ENCODE measurements around the gene TMEM252. TPM values are rescaled to one million over a fixed set of nuclear protein-coding genes. Genes with fewer than 3 reads are reported as not detected.

Gene TMEM252
- polyA plus RNA-seq, 4 donors, result 4.3 to 8.2 (median 6.8) TPM

- no peak for DNase-seq (ENCODE audit: low read depth in 4 of 4, low spot score in 3 of 4)
These were observed 40.0 kb downstream of the TMEM252 start for GRCh38 chr9:68500457-68501381.

GRCh38 chr9:68498816-68499215, 41.9 kb downstream of the TMEM252 start:
- DNase-seq (ENCODE audit: low read depth in 4 of 4, low spot score in 3 of 4), result no peak

- no peak for DNase-seq (ENCODE audit: low read depth in 4 of 4, low spot score in 3 of 4)
These were observed 43.1 kb downstream of the TMEM252 start for GRCh38 chr9:68497629-68498028.

GRCh38 chr9:68496356-68496755, 44.3 kb downstream of the TMEM252 start:
- DNase-seq (ENCODE audit: low read depth in 4 of 4, low spot score in 3 of 4), result no peak

- DNase-seq (ENCODE audit: low read depth in 4 of 4, low spot score in 3 of 4), result no peak
These were observed 45.4 kb downstream of the TMEM252 start for GRCh38 chr9:68495247-68495646.

GRCh38 chr9:68493958-68494577, 46.6 kb downstream of the TMEM252 start:
- no peak for DNase-seq (ENCODE audit: low read depth in 4 of 4, low spot score in 3 of 4)

GRCh38 chr9:68493541-68493940, 47.1 kb downstream of the TMEM252 start:
- DNase-seq (ENCODE audit: low read depth in 4 of 4, low spot score in 3 of 4), result no peak

GRCh38 chr9:68492806-68493205, 47.9 kb downstream of the TMEM252 start:
- no peak for DNase-seq (ENCODE audit: low read depth in 4 of 4, low spot score in 3 of 4)

GRCh38 chr9:68489646-68490045, 51.0 kb downstream of the TMEM252 start:
- no peak for DNase-seq (ENCODE audit: low read depth in 4 of 4, low spot score in 3 of 4)

GRCh38 chr9:68488126-68488525, 52.6 kb downstream of the TMEM252 start:
- no peak for DNase-seq (ENCODE audit: low read depth in 4 of 4, low spot score in 3 of 4)

Other genes starting within 250 kb of the TMEM252 start
- gene FOXD4L3, start 238.0 kb downstream of the TMEM252 start, polyA plus RNA-seq (ENCODE audit: insufficient read length in 4 of 4), result not detected
- 10 to 100 TPM; 38.5 to 67.1 (median 47.8) TPM for gene PGM5, start 184.3 kb downstream of the TMEM252 start, polyA plus RNA-seq (ENCODE audit: insufficient read length in 4 of 4)
- gene PIP5K1B, start 164.4 kb upstream of the TMEM252 start, polyA plus RNA-seq (ENCODE audit: insufficient read length in 4 of 4), result 1 to 10 TPM; 6.2 to 8.5 (median 7.9) TPM

Data from left renal pelvis (tissue), 4 donors.